ENCODE data around the gene OLFM2. TPM values are rescaled to one million over a fixed set of nuclear protein-coding genes. Genes with fewer than 3 reads are reported as not detected.

Gene OLFM2
- polyA plus RNA-seq (2011; rRNA removed) (4.8 and 6.8 TPM in 2 replicates), polyA minus RNA-seq (2011; rRNA and poly(A)+ RNA removed) (3.8 and 5.3 TPM in 2 replicates)

DNA sequence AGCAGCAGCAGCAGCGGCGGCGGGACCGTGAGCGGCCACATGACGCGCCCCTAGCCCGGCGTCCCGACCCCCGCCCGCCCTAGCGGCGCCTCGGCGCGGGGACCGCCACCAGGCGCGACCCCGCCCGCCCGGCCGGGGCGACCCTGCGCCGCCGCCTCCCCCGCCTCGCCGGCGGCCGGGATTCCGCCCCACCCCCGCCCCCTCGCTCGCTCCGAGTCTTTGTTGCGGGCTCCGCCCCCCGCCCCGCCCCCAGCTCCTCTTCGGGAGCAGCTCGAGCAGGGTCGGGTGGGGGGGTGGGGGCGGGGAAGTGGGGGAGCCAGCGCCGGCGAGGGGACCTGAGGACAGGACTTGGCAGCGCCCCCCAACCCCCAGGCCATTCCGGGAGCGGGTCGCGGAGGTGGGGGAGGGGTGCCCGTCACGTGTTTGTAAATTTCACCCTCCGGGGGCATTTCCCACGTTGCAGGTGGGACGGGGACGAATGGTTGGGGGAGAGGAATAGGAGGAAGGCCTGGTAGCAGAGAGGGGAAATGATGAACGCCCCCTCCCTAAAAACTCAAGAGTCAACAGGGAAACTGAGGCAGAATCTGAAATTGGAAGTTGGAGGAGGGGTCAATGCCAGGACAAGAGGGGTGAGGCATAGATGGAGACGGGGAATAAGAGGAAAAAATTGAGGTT, at the start of gene OLFM2:
Gene OLFM2 (minus strand): TSS at position 190 of the 675 bp plus-strand sequence. CDS start 149 bp downstream, at position 41.
- peak within 1 kb of the TSS; percentile 48 for H3K4me3 ChIP-seq (ENCODE audit: low read depth, low read length)
- ChIA-PET CTCF (interaction anchor here (1.6 kb wide), 1 partner anchor 64 kb away, joined by 8 read pairs; no protein-coding TSS in a partner anchor), POLR2A (interaction anchor here (0.5 kb wide), 1 partner anchor 8 kb away, joined by 3 read pairs; no protein-coding TSS in a partner anchor)
- no peak for DNase-seq (ENCODE audit: low read depth, low spot score)
- TF ChIP-seq, protein P1, sequence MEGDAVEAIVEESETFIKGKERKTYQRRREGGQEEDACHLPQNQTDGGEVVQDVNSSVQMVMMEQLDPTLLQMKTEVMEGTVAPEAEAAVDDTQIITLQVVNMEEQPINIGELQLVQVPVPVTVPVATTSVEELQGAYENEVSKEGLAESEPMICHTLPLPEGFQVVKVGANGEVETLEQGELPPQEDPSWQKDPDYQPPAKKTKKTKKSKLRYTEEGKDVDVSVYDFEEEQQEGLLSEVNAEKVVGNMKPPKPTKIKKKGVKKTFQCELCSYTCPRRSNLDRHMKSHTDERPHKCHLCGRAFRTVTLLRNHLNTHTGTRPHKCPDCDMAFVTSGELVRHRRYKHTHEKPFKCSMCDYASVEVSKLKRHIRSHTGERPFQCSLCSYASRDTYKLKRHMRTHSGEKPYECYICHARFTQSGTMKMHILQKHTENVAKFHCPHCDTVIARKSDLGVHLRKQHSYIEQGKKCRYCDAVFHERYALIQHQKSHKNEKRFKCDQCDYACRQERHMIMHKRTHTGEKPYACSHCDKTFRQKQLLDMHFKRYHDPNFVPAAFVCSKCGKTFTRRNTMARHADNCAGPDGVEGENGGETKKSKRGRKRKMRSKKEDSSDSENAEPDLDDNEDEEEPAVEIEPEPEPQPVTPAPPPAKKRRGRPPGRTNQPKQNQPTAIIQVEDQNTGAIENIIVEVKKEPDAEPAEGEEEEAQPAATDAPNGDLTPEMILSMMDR (IDR thresholded peaks at IDR 0.05; ENCODE audit: low read depth, low read length) = no peak
- no peak within 1 kb of the TSS for H3K27ac ChIP-seq (ENCODE audit: low read depth, low read length)
- H3K27me3 ChIP-seq (ENCODE audit: control insufficient read depth, insufficient read depth, low read length) = peaks cover 22% of the 10 kb centered on the region
- H3K9me3 ChIP-seq (ENCODE audit: control insufficient read depth, insufficient read depth, low read length) = no peaks in the 10 kb centered on the region; the same call in 1 of the 2 replicates

DNA sequence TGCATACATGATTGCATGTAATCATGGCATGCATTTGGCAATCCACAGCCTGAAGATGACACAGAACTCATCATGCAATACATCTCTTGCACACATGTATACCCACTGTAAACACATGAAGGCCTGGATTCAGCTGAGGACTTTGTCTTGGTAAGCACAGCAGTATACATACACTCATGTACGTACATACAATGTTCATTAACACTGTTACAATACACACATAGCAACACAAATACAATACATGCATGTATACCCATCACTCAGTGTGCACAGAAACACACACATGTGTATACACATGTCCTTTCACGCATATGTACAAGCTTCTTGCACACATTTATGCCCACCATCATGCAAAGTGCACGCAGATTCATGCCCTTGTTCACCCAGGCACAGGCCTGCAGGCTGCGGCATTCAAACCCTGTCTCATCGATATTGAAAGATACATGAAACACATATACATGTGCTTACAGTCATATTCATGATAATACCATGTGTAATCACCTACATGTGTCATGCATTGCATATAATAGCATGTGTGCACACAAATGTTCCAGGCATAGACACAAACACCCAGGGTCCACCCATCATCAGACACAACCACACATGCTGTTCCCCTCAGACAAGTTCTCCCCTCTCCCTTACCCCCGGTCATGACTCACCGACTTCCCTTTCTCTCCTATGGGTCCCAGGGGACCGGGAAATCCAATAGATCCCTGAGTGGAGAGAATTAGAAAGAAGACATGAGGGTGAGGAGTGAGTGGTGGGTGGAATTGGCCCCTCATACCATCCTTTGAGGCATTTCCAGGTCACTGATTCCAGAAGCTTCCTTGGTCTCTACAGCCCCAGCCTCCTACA, 45.3 kb upstream of the OLFM2 start:
- ChIA-PET POLR2A (interaction anchor here (0.5 kb wide), 1 partner anchor 115 kb away, joined by 8 read pairs; no protein-coding TSS in a partner anchor), CTCF (no interaction called here)
- TF ChIP-seq, protein P1 (IDR thresholded peaks at IDR 0.05; ENCODE audit: low read depth, low read length) = no peak
- DNase-seq (ENCODE audit: low read depth, low spot score) = no peak
- Histone ChIP-seq H3K9me3 (ENCODE audit: control insufficient read depth, insufficient read depth, low read length) (no peaks in the 10 kb centered on the region; the same call in 1 of the 2 replicates), H3K4me3 (ENCODE audit: low read depth, low read length) (no peak overlapping the region), H3K27me3 (ENCODE audit: control insufficient read depth, insufficient read depth, low read length) (no peaks in the 10 kb centered on the region), H3K27ac (ENCODE audit: low read depth, low read length) (no peak overlapping the region)

DNA sequence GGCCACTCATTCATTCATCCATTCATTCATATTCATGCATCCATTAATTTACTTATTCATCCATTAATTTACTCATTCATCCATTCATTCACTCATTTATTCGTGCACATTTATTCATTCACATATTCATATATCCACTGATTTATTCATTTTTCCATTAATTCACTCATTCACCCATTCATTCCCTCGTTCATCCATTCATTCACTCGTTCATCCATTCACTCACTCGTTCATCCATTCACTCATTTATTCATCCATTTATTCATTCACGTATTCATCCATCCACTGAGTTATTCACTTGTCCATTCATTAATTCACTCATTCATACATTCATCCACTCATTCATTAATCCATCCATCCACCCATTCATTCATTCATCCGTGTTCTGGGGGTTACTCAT, 35.8 kb upstream of the OLFM2 start:
- POLR2A ChIA-PET = no interaction called here
- H3K9me3 ChIP-seq (ENCODE audit: control insufficient read depth, insufficient read depth, low read length) = no peaks in the 10 kb centered on the region; the same call in 1 of the 2 replicates
- TF ChIP-seq, protein P1 (IDR thresholded peaks at IDR 0.05; ENCODE audit: low read depth, low read length) = no peak
- no peaks in the 10 kb centered on the region for H3K27me3 ChIP-seq (ENCODE audit: control insufficient read depth, insufficient read depth, low read length)
- no peak for DNase-seq (ENCODE audit: low read depth, low spot score)
- CTCF ChIA-PET = interaction anchor here (1.0 kb wide), 1 partner anchor 28 kb away, joined by 5 read pairs; no protein-coding TSS in a partner anchor
- H3K4me3 ChIP-seq (ENCODE audit: low read depth, low read length) = no peak overlapping the region
- no peak overlapping the region for H3K27ac ChIP-seq (ENCODE audit: low read depth, low read length)

DNA sequence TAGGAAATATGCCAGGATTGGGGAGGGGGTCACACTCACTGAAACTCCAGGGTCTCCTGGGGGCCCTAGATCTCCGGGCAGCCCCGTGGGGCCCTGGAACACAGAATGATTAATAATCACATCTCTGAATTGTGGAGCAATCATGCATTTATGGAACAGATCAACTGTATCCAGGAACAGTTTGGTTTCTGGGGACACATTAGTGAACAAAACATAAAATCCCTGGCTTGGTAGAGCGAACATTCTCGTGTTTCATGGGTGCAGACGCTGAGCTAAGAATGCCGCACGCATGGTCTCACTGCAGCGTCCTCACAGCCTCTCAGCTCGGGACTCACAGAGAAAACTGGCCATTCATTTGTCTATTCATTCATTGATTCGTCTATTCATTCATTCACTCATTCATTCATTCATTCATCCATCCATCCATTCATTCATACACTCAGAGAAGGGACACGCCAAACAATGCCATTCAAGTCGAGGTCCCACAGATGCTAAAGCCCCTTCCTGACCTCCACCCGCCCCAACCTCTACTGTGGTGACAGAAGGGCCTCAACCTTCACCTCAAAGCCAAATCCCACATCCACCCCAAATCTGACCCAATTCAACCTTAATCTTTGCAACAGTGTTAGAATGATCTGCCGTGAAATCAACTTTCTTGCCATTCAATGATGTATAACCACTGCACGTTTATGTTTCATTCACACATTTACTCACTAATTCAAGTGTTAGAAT, 35.0 kb upstream of the OLFM2 start:
- Histone ChIP-seq H3K9me3 (ENCODE audit: control insufficient read depth, insufficient read depth, low read length) (no peaks in the 10 kb centered on the region; the same call in 1 of the 2 replicates), H3K27me3 (ENCODE audit: control insufficient read depth, insufficient read depth, low read length) (no peaks in the 10 kb centered on the region), H3K4me3 (ENCODE audit: low read depth, low read length) (no peak overlapping the region), H3K27ac (ENCODE audit: low read depth, low read length) (no peak overlapping the region)
- ChIA-PET POLR2A (no interaction called here), CTCF (interaction anchor here (1.3 kb wide), 1 partner anchor 29 kb away, joined by 4 read pairs; no protein-coding TSS in a partner anchor)
- DNase-seq (ENCODE audit: low read depth, low spot score) = no peak
- TF ChIP-seq, protein P1 (IDR thresholded peaks at IDR 0.05; ENCODE audit: low read depth, low read length) = no peak
